BJ (cell line): ENCODE results near the gene ZMIZ2. TPM values are rescaled to one million over a fixed set of nuclear protein-coding genes. Genes with fewer than 3 reads are reported as not detected.
"Not testable (repeated sequence)": the region's sequence is repeated elsewhere in the genome, so short reads cannot be mapped to it uniquely, and the experiment has no call there.

Experiments used
- CTCF ChIA-PET: fragments of 350-600 bp; formaldehyde crosslinking; extraction: SDS; loops from one replicate; lab custom pipeline; 2021; ENCODE audit warnings: antibody characterized with exemption, inconsistent platforms; lab: Yijun Ruan, JAX
- POLR2A ChIA-PET: fragments of 300-600 bp; sonication (Branson Sonifier 250); formaldehyde crosslinking; extraction: SDS; loops from one replicate; lab custom pipeline; 2021; ENCODE audit warnings: antibody characterized with exemption; lab: Charles Lee
- DNase-seq: peaks from one replicate; pipeline ENCODE4 v3.0.0-alpha.2; 2011; ENCODE audit warnings: low read depth
- H3K27me3 ChIP-seq: 2 replicates; pipeline ENCODE4 v1.6.0; 2011; ENCODE audit warnings: low read length; ENCODE audit not compliant: control insufficient read depth, insufficient read depth
- H3K36me3 ChIP-seq: 2 replicates; pipeline ENCODE4 v1.5.1; 2011; ENCODE audit warnings: low read length; ENCODE audit not compliant: control insufficient read depth, insufficient read depth
- H3K4me3 ChIP-seq: 2 replicates; pipeline ENCODE4 v1.5.1; 2011; ENCODE audit warnings: low read depth, mild to moderate bottlenecking, control low read depth, low read length
- polyA plus RNA-seq: library from polyadenylated mRNA; depleted of rRNA; stranded (reverse); fragments of >200 nt; gene quantifications from 2 replicates; pipeline ENCODE4 v1.2.3, GENCODE V29; 2011
- TF ChIP-seq, protein P1 (sequence below): IDR thresholded peaks from 2 replicates; pipeline ENCODE4 v1.5.1; 2011; ENCODE audit warnings: low read depth, mild to moderate bottlenecking, control low read depth, inconsistent platforms, low read length, moderate library complexity; ENCODE audit not compliant: insufficient read depth

Gene ZMIZ2
- polyA plus RNA-seq, 1 experiment: 7.4 TPM

DNA sequence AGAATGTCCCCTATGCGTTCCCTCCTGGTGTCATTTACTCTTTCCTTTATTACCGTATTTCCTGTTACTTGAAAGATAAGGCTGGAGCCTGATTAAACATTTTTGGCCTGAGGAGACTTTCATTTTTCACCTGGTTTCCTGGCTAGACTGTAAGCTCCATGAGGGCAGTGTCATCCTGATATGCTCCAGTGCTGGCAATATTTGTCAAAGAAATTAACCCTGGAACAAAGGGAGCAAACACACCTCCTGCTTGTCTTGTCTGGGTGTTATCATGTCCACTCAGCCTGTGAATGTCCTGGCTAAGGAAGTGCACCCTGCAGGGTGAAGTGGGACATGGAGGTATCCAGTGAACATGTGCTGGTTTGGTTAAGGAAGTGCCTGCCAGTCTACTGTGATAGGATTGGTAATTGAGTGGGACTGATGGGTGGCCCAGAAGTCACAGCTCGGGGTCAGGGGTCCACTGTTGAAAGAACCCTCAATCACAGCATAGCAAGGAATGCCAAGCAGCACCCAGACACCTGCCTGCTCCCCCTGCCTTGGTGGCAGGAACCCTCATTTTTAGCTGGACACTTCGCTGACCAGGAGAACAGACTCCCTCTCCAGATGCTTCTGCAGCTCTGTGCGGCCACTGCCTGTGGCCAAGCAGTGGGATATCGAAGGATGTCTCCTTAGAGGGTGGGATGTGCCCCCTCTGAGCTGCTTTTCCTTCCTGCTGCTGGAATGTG, 26.9 kb downstream of the ZMIZ2 start:
- CTCF ChIA-PET: interaction anchor here (0.9 kb wide), 1 partner anchor 22 kb away, joined by 4 read pairs; no protein-coding TSS in a partner anchor
- TF ChIP-seq, protein P1, sequence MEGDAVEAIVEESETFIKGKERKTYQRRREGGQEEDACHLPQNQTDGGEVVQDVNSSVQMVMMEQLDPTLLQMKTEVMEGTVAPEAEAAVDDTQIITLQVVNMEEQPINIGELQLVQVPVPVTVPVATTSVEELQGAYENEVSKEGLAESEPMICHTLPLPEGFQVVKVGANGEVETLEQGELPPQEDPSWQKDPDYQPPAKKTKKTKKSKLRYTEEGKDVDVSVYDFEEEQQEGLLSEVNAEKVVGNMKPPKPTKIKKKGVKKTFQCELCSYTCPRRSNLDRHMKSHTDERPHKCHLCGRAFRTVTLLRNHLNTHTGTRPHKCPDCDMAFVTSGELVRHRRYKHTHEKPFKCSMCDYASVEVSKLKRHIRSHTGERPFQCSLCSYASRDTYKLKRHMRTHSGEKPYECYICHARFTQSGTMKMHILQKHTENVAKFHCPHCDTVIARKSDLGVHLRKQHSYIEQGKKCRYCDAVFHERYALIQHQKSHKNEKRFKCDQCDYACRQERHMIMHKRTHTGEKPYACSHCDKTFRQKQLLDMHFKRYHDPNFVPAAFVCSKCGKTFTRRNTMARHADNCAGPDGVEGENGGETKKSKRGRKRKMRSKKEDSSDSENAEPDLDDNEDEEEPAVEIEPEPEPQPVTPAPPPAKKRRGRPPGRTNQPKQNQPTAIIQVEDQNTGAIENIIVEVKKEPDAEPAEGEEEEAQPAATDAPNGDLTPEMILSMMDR: no peak
- no peak for DNase-seq
- Histone ChIP-seq H3K27me3 (peaks cover 5% of the 10 kb centered on the region), H3K4me3 (no peak overlapping the region), H3K36me3 (no peaks in the 10 kb centered on the region)
- POLR2A ChIA-PET: no interaction called here

DNA sequence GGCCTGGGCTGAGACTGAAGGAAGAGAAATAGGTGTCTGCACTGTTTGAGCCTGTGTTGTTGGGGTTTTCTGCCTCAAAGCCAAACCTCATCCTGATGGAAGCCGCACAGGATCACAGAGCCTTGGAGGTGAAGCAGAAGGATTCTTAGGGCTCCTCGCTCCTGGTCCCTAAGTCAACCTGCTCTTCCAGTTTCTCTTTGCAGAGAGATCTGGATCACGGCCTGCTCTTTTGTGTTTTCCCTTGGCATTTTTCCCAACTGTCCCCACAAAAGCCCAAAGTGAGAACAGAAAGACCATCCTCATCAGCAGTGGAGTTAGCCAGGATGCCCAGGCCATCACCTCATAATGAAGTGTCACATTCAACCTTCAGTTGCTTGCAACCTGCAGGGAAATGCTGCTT, 27.6 kb downstream of the ZMIZ2 start:
- CTCF ChIA-PET: no interaction called here
- POLR2A ChIA-PET: no interaction called here
- no peak for DNase-seq

DNA sequence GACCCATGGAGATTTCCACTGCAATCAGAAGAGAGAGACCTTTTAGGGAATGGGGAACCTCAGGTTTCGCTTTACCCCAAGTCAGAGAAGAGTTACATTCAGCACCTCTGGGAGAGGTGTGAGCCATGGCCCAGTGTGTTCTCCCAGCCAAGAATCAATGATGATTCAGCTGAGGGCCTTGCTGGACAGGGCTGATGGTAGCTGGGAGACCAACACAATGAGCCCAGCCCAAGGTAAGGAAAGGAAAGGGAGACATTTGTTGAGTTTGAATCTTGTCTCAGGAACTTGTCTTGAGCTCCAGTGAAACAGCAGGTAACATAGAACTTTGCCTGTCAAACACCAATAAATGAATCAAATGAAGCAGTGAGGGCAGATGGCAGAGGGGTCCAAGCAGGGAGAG, 33.8 kb downstream of the ZMIZ2 start:
- ChIA-PET POLR2A (no interaction called here), CTCF (interaction anchor here (0.6 to 0.7 kb wide), 2 partner anchors 81 to 500 kb away, joined by 3 read pairs; no protein-coding TSS in a partner anchor)
- H3K4me3 ChIP-seq: no peak overlapping the region
- H3K36me3 ChIP-seq: no peaks in the 10 kb centered on the region
- TF ChIP-seq, protein P1: no peak
- 0 out of 2 replicates have a peak, but pooled peaks cover 1% of the 10 kb centered on the region for H3K27me3 ChIP-seq
- no peak for DNase-seq

More for the DNA sequence above, 27.6 kb downstream of the ZMIZ2 start:
- H3K36me3 ChIP-seq: no peaks in the 10 kb centered on the region
- H3K27me3 ChIP-seq: peaks cover 5% of the 10 kb centered on the region
- H3K4me3 ChIP-seq: no peak overlapping the region
- TF ChIP-seq, protein P1: no peak

DNA sequence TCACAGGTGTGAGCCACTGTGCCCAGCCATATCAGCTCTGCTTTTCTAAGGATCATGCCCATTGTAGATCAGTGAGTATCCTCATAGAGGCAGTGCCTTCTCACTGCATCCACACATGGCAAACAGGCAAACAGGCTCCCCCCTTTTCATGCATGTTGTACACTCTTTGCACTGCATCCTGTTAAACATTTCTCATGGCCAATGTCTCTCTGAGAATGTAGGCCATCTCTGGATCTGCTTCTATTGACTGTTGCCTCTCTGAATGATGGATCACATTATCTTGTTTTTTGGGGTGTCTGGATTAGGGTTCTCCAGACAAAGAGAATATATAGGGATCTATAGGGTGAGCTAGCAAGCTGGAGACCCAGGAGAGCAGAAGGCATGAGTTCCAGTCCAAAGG, 34.8 kb downstream of the ZMIZ2 start:
- DNase-seq: no peak
- TF ChIP-seq, protein P1: no peak
- Histone ChIP-seq H3K4me3 (no peak overlapping the region), H3K27me3 (0 out of 2 replicates have a peak, but pooled peaks cover 1% of the 10 kb centered on the region), H3K36me3 (no peaks in the 10 kb centered on the region)
- ChIA-PET POLR2A (no interaction called here), CTCF (interaction anchor here (0.7 kb wide), 1 partner anchor 82 kb away, joined by 3 read pairs; no protein-coding TSS in a partner anchor)

DNA sequence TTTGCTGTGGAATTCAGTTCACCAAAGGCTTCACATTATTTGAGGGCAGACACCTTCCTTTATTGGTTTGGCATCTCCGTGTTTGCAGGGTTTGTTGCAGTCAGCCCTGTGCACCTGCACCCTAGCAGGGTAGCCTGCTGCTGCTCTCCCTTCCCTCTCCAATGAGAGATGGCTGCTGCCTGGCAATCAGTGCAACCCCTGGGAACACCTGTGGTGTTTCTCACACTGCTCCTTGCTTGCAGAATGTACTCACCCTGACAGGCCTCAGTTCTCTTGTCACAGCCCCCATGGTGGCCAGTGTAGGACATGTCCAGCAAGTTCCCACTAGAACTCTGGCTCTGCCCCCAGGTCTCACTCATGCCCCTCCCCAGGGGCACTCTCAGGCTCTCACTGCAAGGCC, 35.7 kb downstream of the ZMIZ2 start:
- no peak for DNase-seq
- Histone ChIP-seq H3K4me3 (no peak overlapping the region), H3K27me3 (0 out of 2 replicates have a peak, but pooled peaks cover 1% of the 10 kb centered on the region), H3K36me3 (no peaks in the 10 kb centered on the region)
- CTCF ChIA-PET: no interaction called here
- TF ChIP-seq, protein P1: no peak
- POLR2A ChIA-PET: no interaction called here

DNA sequence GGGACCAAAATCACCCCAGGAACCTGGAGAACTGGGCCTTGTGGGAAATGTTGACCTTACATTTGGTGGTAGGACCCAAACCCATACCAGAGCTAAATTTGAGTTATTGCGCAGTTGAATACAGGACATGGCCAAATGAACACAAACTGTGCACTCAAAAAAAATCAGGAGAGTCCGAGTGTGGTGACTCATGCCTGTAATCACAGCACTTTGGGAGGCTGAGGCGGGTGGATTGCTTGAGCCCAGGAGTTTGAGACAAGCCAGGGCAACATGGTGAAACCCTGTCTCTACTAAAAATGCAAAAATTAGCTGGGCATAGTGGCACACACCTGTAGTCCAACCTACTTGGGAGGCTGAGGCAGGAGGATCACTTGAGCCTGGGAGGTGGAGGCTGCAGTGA, 36.6 kb downstream of the ZMIZ2 start:
- CTCF ChIA-PET, H3K4me3 ChIP-seq, H3K36me3 ChIP-seq, POLR2A ChIA-PET, H3K27me3 ChIP-seq, DNase-seq: not testable (repeated sequence)
